Dedifferentiated amniotic fluid mesenchymal stem cell (primary cell): Measurements from ENCODE around the gene TIFAB.

ENCODE experiments used
- DNase-seq: peaks from one replicate; pipeline ENCODE4 v3.0.0-alpha.2; 2016; ENCODE audit errors: extremely low spot score

TIFAB gene

DNA sequence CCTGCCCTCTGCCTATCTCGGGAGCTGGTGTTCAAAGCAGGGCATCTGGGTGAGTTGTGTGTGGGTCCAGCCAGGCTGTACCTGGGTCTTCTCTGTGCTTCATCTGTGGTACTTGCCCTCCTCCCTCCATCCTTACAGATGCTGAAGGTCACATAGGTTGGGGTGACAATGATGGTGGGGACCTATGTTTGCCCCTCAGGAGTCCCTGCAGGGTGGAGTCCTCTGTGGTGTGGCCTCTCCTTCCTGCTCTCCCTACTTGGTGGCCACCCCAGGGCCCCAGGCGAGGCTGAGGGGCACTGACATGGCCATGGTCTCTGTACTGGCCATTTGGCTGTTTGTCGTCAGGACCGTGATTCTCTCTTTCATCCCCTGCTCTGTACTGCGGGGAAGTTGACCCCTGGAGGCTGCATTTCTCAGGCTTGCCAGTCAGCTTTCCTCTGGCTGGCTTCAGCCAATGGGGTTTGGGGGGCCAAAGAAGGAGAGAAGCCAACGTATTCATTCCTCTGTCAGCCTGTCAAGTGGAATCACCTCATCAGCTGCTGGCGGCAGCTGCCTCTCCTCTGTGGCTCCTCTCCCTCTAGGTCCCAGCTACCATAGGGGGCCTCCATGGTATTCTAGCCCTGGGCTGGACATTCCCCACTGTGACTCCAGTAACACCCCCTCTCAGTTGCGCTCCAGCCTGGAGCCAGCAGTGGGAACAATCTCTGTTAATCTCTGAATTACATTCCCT lies 9.6 kb downstream of the TIFAB start:
- no peak for DNase-seq

- DNase-seq: no peak
These were observed 10.2 kb downstream of the TIFAB start for GRCh38 chr5:135441919-135442318.

DNA sequence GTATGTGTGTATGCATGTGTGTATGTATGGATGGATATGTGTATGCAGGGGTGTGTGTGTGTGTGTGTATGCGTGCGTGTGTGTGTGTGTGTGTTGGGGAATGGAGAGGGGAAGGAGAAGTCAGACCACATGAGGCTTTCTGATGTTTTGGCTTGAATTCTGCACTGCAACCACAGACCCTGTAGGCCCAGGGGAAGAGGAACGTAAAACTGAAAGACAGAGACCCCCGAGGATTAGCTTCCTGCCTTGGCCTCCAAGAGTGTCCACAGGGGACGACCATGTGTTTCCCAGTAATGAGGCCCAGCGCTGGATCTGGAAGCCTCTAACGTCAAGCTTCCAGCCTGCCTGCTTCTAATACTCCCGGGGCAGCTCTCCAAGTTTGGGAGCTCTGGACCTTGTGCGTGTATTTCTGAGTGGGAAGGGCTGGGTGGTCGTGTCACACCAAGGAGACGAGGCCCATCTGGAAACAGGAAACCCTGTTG lies 10.8 kb downstream of the TIFAB start:
- no peak for DNase-seq

GRCh38 chr5:135440916-135441315 lies 11.2 kb downstream of the TIFAB start:
- no peak for DNase-seq

DNA sequence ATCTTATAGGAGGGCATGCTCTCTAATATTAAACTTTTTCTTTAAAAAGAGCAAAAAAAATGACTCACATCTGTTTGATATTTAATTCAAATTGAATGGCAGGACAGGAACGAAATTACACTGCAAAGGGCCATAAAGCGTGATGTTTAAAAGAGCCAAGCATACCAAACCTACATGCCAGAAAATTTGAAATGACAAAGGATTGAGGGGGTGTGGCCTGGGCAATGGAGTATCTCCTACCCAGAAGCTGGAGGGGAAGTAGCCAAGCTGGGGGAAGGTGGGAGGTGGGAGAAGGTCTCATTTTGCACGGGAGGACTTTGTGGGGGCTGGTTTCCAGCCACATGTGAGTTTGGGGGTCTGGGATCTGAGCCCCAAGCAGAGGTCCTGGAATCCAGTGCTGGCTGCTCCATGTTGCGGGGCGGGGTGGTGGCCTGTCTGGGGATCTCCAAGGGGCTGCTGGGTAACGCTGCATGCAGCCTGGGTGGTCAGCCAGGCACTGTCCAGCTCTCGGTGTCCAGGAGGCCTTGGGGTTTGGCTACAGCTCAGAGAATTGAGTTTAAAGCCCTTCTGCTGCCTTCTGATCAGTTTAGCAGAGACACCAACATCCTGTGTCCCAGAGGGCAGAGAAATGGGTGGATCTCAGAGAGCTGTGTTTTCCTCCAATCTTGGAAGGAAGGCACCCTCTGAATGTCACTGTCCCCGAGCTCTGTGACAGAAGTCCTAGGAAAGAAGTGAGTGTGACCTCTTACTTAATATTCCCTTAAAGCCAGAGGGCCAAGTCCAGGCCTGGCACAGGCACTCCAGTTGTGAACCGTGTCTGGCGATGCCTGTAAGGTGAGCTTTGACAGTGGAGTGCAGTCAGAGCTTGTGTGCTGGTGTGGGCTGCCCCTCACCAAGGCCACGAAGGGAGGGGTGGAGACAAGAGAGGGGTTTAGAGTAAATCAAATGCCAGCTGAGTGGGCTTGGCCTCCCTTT lies 12.6 kb downstream of the TIFAB start:
- no peak for DNase-seq

DNA sequence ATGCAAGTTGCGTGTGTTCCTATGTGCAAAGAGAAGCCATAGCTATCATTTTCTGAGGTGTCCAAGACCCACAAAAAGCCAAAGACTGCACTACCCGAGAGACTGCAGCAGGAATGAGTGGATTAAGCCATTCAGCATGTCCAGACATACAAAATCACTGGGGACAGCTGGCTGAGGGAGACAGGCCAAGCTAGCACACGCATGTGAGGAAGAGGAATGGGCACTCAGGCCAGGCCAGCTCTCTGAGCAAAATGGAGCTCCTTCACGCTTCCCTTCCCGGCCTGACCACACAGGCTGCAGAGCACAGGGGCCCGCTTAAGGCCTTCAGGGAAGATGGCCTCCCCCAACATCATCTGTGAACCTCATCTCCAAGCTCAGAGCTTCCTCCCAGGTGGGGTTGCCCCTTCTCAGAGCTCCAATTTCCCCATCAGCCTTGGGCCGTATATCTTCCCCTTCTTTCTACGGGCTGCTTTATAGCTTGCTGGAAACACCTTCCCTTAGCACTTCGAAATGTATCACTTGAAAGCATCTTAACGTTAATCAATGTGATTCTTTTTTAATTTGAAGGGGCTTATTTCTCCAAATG lies 13.4 kb downstream of the TIFAB start:
- DNase-seq: no peak

GRCh38 chr5:135437796-135438560 lies 14.2 kb downstream of the TIFAB start:
- peak; percentile 60 for DNase-seq

GRCh38 chr5:135437422-135437795 lies 14.7 kb downstream of the TIFAB start:
- no peak for DNase-seq

GRCh38 chr5:135436951-135437418 lies 15.2 kb downstream of the TIFAB start:
- DNase-seq: no peak

GRCh38 chr5:135435467-135436330 lies 16.5 kb downstream of the TIFAB start:
- DNase-seq: no peak

DNA sequence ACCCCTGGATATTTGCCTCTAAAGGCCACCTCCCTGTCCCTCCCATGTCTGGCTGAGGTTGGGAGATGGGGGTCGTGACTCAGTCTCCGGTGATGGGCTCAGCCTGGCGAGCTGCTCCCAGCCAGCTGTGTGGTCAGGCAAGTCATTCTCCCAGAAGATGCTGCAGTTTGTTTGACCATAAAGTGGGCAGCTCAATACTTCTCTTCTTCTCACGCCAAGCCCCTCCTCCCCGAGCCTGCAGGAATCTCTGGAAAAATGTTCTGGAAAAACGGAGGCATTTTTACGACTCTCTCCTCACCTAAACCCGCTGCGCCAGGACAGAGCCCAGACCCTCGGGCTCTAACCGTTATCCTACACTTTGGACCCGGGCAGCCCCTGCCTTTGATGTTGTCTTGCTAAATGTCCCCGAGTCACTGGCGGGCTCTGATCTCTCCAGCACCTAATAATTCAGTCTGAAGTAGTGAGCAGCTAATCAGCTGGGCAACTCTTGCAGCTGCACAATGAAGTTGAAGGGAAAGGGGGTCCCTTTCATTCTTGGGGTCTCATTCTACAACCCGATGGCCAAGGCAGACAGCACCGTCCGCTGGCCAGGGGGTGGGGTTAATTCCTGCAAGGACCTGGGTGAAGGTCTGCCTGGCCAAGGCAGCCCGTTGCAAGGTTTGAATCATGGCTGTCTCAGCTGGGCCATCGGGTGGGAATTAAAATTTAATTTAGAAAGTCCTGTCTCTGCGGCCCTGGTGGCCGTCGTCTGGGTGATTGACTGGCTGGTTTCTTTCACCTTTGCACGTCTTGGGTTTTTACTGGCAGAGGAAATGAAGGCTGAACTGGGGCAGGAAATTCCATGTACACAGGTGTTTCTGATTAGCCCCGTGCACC lies 17.3 kb downstream of the TIFAB start:
- DNase-seq: no peak

GRCh38 chr5:135433681-135434426 lies 18.3 kb downstream of the TIFAB start:
- DNase-seq: no peak

- no peak for DNase-seq
These were observed 20.0 kb downstream of the TIFAB start for GRCh38 chr5:135432113-135432512.

DNA sequence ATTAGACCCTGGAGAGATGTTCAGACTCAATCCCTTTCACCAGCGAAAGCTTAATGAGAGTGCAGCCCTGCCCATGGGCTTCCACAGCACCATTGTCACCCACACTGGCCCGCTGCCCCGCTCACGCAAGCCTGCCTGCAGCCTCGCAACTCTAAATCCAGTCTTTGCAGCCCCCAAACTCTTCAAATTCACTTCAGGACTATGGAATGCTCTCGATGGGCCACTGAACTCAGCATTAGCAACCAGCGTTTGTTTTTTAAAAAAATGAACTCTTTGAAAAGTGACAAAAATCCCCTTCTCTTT lies 22.1 kb downstream of the TIFAB start:
- no peak for DNase-seq

DNA sequence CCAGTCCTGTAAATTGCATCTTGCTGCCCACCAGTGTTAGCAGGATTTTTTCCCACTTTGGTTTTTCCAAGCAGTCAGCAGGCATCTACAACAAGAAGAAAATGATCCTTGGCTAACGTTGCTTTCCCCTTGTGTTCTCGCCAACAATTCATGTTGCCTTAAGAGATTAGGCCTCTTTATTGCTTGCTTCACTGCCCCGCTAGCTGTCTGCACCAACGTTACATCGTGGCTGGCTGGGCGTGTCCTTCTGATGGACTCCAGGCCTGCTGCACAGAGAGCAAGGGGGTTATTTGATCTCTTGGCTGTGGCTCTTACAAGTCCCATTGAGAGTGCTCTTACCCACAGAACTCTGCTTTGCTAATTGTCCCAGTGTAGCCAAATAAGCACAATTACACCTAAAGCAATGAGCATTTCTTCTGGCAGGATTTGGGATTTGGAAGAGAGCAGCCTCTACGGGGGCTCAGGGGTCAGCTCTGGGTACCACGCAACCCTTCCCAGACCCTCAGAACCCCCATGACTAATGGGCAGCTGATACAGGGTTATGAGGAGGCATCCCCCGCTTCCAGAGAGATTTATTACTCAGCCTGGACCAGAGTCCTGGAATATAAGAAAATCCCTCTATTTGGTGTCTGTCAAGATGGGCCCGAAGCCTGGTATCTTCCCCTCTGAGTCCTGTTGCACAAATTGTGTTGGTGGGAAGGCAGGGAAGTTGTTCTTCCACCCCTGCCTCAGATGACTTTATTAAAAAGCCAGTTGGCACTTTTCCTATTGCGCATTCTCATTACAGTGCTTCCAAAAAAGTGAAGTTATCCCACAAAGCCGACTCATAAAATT lies 22.6 kb downstream of the TIFAB start:
- no peak for DNase-seq

DNA sequence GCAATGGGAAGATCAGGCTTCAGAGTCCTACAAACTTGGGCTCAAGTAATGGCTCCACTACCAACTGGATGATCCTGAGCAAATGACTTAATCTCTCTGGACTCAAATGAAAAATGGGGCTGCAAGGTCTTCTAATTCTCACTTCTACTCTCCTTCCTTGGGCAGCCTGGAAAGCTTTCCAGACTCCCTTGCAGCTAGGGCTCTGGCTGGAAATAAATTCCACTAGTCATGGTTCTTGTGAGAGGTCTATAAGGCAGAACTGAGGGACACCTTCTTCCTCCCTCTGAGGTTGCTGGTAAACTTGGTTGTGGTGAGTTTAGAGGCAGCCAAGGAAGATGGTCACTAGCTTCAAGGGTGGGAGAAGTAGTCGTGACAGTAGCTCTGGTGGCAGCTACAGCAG lies 23.6 kb downstream of the TIFAB start:
- no peak for DNase-seq

GRCh38 chr5:135426102-135427082 lies 25.8 kb downstream of the TIFAB start:
- DNase-seq: peak; percentile 52
